HL-60/S4 treated with retinoic acid at 250 ng/mL for 4 days and 3 days (cell line): Measurements from ENCODE around the gene DNAJC5.
"Not testable (repeated sequence)": the region's sequence is repeated elsewhere in the genome, so short reads cannot be mapped to it uniquely, and the experiment has no call there.

Experiments used
- in situ Hi-C: fragments of 300-500 bp; cut with MboI; formaldehyde crosslinking; loops from 2 replicates; pipeline ENCODE4 v1.7.0; 2022; ENCODE audit warnings: low sequenced_read_pairs

Gene DNAJC5, protein sequence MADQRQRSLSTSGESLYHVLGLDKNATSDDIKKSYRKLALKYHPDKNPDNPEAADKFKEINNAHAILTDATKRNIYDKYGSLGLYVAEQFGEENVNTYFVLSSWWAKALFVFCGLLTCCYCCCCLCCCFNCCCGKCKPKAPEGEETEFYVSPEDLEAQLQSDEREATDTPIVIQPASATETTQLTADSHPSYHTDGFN

DNA sequence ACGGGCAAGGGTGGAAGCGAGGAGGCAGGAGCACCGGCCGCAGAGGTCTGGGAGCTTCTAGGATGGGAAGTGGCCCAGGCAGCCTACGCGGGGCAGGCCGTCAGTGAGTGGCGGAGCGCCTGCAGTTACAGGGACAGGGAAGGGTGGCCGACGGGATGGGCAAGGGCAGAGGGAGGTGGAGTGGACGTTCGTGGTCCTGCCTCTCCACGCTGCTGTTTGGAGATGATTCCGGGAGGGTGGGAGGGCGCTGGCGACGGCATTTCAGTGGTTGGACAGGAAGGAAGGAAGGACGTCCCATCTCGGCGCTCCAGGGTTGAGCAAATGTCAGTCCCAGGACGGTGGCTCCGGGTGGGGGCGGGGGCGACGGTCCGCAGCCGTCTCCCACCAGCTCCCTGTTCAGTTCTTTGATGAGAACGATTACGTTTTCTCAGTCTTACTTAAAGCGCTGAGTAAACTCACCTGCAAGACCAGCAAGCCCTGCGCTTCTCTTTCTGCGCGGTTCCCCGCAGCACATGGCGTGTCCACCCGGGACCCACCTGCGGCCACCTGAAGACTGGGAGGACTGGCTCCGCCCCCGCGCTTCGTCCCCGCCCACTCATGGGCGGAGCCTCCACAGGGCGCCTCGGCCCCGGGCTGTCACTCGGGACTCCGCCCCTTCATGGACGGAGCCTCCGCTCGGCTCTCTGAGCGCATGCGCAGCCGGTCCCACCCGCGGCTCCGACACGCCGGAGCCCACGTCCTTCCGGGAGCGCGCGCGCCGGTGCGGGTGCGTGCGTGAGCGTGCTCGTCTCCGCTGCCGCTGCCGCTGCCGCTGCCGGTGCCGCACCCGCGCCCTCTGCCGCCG, at the start of gene DNAJC5:
Gene DNAJC5, plus strand, starts transcription at position 769 of the 844 bp plus-strand sequence. CDS start 33,220 bp downstream, outside the sequence.
- in situ Hi-C loops, result no loop called here

GRCh38 chr20:63846128-63846771, 48.7 kb upstream of the DNAJC5 start:
- in situ Hi-C loops, result no loop called here

DNA sequence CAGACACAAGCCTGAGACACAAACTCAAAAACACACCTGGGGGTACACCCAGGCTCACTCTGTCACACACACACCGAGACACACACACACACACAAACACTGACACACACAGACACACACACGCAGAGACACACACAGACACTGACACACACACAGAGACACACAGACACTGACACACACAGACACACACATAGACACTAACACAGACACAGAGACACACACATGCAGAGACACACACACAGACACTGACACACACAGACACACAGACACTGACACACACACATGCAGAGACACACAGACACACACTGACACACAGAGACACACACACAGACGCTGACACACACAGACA, 48.1 kb upstream of the DNAJC5 start:
- in situ Hi-C loops, result no loop called here

GRCh38 chr20:63847237-63848002, 47.5 kb upstream of the DNAJC5 start:
- in situ Hi-C loops, result no loop called here

DNA sequence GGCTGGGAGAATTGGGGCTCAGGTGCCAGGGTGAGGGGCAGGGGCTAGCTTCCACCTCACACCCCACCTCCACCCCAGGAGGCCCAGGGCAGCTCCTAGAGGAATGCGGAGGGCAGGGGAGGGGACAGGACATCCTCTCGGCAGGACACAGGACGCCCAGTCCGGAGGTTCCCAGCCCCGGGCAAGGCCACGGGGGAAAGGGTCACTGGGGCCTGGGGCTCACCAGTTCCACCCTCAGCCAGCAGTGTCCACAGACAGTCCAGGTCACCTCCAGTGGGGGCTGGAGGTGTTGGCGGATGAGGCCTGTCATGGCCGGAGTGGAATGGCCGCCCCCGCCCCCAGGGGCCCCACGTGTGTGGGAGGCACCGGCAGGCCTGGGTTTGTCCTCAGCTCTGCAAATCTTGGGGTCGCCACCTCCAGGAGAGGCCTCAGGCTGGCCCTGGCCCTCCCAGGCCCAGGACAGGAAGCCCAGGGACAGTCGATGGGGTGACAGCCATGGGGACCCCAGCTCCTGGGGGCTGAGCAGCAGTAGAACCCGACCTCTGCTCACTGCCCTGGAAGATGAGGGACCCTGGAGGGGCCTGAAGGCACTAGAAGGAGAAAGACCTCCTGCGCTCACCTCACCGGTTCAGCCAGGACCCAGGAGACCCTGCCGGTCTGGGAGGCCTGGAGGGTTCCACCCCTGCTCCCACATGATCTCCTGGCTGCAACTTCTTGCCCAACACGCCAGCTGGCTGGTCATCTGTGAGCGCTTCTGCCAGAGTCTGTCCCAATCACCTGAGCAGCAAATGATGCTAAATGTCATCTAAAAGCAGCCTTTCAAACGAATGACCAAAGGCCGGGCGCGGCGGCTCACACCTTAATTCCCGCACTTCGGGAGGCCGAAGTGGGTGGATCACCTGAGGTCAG, 46.7 kb upstream of the DNAJC5 start:
- in situ Hi-C loops, result no loop called here

DNA sequence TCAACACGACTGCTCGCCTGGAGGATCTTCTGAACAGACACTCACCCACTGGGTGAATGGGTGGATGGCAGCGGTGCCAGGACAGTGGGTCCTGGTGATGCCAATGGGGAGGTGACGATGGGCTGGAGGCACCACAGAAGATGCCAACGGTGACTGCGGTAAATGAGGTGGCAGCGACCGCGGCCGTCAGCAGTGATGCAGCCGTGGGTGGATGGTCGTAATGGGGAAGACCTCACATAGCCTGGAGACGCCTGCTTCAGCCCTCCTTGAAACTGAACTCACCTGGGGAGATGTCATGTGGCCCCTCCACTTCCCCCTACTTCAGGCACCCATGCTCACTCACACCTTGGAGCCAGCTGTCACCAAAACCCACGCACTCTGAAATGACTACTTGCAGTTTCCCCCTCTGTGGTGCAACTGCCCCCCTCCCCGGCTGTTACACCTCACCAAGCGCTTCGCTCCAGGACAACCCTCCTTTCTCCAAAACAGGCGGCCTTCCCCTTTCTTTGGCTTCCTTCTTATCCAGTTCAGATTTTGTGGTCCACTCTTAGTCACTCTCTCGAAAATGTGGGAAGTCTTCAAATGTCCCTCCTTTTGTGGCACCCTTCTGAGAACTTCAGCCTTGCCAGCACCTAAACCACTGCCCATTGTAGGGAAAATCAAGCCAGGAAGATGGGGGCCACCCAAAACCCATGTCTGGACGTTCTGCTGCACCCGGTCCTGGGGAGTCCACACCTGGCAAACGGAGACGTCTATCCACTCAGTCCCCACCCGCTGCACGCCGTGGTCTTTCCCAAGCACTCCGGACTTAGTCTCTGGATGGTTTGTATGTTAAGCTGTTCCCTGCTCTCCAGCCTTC, 44.0 kb upstream of the DNAJC5 start:
- in situ Hi-C loops, result no loop called here

DNA sequence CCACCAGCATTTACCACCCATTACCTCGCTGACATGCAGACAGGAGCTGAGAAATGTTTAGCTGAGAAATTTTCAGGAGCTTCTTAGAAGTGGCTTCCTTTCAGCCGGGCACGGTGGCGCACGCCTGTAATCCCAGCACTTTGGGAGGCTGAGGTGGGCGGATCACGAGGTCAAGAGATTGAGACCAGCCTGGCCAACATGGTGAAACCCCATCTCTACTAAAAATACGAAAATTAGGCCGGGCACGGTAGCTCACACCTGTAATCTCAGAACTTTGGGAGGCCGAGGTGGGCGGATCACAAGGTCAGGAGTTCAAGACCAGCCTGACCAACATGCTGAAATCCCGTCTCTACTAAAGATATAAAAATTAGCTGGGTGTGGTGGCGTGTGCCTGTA, 43.4 kb upstream of the DNAJC5 start:
- in situ Hi-C loops, result not testable (repeated sequence)

- in situ Hi-C loops, result not testable (repeated sequence)
These were observed 41.2 kb upstream of the DNAJC5 start for GRCh38 chr20:63853733-63854068.

GRCh38 chr20:63854069-63854765, 40.7 kb upstream of the DNAJC5 start:
- in situ Hi-C loops, result no loop called here

DNA sequence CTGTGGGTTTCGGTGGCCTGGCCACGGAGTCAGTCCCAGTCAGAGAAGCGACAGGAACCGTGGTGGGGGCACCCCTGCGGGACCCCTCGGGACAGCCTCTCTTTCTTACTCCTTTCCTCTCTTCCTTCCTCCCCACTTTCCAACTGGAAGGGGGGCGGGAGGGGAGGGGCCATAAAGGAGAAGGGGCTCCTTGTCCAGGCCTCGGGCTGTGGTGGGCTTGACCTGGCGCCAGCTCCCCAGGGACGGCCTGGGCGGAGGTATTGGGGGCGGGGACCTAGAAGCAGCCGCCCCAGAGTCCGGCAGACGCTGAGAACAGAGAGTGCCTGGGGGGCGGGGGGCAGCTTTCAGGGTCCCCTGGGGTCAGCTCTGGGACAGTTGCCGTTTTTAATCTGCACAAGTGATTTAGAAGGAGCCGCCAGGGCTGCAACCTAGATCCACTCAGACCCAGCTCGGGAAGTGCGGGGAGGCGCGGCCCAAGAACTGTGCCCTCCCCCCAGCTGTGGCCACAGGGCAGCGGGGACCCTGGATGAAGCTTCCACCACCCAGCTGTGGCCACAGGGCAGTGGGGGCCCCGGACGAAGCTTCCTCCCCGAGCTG, 40.1 kb upstream of the DNAJC5 start:
- in situ Hi-C loops, result no loop called here

- in situ Hi-C loops, result no loop called here
These were observed 39.4 kb upstream of the DNAJC5 start for GRCh38 chr20:63855363-63856097.

GRCh38 chr20:63856098-63856511, 38.8 kb upstream of the DNAJC5 start:
- in situ Hi-C loops, result no loop called here

- in situ Hi-C loops, result no loop called here
These were observed 37.0 kb upstream of the DNAJC5 start for GRCh38 chr20:63857764-63858392.

GRCh38 chr20:63858393-63859165, 36.3 kb upstream of the DNAJC5 start:
- in situ Hi-C loops, result no loop called here

- in situ Hi-C loops, result no loop called here
These were observed 35.7 kb upstream of the DNAJC5 start for GRCh38 chr20:63859166-63859699.

DNA sequence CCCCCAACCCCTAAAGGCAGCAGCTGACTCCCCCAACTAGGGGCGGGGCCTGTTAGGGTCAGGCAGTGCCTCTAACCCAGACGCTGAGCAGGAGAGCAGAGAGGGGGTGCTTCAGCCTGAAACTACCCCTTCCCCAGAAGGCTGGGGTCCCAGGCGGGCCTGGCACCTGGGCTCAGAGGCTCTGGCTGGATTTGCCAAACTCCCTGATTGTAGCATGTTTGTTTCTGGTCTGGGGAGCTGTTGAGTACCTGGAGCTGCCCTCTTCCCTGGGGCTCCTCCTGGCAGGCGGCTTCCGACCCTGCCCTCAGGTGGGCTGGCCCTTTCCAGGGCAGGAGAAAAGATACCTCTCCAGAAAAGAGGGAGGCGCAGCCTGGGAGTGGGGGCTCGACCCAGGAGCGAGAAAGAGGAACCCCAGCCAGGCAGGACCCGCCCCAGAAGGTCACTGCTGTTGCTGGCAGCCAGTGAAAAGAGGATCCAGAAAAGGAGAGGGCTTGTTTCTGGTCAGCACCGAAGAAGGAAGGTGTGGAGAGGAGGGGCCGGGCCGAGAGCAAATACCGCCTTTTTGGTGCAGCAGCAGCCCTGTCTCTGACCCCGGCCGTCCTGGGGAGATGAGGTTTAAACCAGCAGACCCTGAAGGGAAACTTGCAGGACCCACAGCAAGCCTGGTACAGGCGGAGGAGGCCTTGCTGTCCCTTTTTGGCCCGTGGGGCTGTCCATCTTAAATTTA, 34.4 kb upstream of the DNAJC5 start:
- in situ Hi-C loops, result no loop called here
